ENCODE results near the gene GPANK1. TPM values are rescaled to one million over a fixed set of nuclear protein-coding genes. Genes with fewer than 3 reads are reported as not detected.
A peak's percentile ranks its signal among the peaks of the same experiment; 100 is the strongest.

The GPANK1 gene
- total RNA-seq, 6 experiments from 2014 or later, result 6.4 to 10.0 (median 8.0) TPM

DNA sequence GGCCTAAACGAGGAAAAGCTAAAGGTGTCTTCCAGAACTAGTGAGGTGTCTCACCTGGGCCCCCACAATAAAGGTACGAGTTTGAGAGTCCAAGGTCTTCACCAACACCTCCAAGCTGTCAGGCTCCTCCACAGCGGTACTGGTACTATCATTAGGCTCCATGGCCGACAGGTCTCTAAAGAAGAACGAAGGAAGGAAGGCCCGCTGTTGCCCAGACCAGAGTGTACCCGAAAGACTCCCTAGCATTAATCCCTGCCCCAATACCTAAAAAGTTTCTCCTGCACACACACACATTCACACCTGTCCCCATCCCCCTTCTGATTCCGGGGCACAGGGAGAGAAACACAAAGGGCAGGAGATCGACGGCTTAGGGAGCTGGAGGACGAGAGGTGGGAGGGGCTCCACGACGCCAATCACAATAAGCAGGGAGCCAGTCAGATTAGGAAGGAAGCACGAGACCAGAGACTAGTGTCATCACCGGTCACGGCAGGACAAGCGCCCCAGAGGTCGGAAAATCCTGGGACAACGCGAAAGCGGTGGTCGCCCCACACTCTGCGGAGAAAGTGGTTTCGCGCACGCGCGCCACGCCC, 13.1 kb downstream of the GPANK1 start:
- peaks cover 0 to 43% (median 16%) of the 10 kb centered on the region in 4 donors for H3K4me1 ChIP-seq
- ATAC-seq (peak; percentile 66 to 80 (median 74)), DNase-seq (peak; percentile 78 to 90 (median 85))
- TF ChIP-seq POLR2A (IDR thresholded peaks at IDR 0.05), result no peak
- TF ChIP-seq, protein P1, sequence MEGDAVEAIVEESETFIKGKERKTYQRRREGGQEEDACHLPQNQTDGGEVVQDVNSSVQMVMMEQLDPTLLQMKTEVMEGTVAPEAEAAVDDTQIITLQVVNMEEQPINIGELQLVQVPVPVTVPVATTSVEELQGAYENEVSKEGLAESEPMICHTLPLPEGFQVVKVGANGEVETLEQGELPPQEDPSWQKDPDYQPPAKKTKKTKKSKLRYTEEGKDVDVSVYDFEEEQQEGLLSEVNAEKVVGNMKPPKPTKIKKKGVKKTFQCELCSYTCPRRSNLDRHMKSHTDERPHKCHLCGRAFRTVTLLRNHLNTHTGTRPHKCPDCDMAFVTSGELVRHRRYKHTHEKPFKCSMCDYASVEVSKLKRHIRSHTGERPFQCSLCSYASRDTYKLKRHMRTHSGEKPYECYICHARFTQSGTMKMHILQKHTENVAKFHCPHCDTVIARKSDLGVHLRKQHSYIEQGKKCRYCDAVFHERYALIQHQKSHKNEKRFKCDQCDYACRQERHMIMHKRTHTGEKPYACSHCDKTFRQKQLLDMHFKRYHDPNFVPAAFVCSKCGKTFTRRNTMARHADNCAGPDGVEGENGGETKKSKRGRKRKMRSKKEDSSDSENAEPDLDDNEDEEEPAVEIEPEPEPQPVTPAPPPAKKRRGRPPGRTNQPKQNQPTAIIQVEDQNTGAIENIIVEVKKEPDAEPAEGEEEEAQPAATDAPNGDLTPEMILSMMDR (IDR thresholded peaks at IDR 0.05), result no peak
- H3K9me3 ChIP-seq, result no peaks in the 10 kb centered on the region
- intact Hi-C loops (cut with DNase I), result no loop called here
- peaks cover 0 to 34% (median 21%) of the 10 kb centered on the region in 4 donors for H3K36me3 ChIP-seq
- WGBS (ENCODE audit: insufficient coverage, low coverage, low lambda C conversion rate, missing lambda C conversion rate), result 2% methylated on average over 14 of the region's 29 CpGs
- no peaks in the 10 kb centered on the region for H3K27me3 ChIP-seq
- H3K4me3 ChIP-seq, result peak overlapping the region; percentile 71 to 81 (median 71)
- H3K27ac ChIP-seq, result peak overlapping the region; percentile 97 to 99 (median 99)

DNA sequence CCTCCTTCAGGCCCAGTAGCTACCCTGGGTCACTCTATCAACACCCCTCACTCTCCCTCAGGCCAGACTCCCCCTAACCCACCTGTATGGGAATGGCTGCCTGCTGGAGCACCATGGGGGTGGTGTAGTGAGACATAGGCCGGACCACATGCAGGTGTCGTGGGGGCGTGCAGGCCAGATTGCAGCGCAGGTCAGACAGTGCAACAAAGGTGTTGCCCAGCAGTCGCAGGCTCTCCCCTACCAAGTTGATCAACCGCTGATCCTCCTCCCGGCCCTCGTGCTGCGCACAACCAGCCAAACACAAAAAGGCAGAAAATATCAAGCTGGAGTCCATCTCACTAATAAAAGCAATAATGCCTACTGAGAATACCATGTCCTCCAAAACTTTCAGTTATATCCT, 19.5 kb downstream of the GPANK1 start:
- H3K27me3 ChIP-seq, result no peaks in the 10 kb centered on the region
- DNase-seq (no peak), ATAC-seq (no peak)
- no peak for TF ChIP-seq POLR2A (IDR thresholded peaks at IDR 0.05)
- TF ChIP-seq, protein P1 (IDR thresholded peaks at IDR 0.05), result no peak
- H3K36me3 ChIP-seq, result peaks cover 4 to 93% (median 48%) of the 10 kb centered on the region in 4 donors
- H3K4me3 ChIP-seq, result no peak overlapping the region
- H3K4me1 ChIP-seq, result peaks cover 0 to 18% (median 0%) of the 10 kb centered on the region in 4 donors
- WGBS (ENCODE audit: insufficient coverage, low coverage, low lambda C conversion rate, missing lambda C conversion rate), result 95% methylated on average over 6 of the region's 9 CpGs
- no peak overlapping the region for H3K27ac ChIP-seq
- intact Hi-C loops (cut with DNase I), result no loop called here
- no peaks in the 10 kb centered on the region for H3K9me3 ChIP-seq

DNA sequence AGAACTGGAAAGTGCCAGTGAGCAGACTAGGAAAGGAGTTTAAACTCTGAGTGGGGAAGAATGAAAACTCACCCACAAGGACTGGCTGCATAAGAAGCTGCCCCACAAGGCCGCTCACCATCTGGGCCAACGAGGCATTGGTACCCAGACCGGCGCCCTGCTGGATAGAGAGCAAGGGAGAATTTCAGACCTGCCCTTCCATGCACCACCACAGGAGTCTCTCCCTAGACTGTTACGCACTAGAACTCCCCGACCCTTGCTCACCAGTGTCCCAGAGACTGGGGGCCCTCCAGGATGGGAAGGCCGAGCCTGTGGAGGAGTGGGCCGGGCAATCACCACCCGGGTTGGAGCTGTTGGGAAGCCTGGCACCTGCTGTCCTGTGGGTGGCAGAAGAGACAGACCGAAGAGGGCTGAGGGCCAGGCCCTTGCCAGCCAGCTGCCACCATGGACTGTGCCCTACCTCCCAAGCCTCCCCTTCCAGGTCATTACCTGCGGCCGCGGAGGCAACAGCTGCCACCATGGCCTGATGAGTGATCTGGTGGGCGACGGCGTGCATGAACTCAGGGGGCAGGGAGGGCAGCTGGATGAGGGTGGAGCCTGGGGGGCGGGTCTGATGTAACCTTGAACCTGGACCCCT, 20.9 kb downstream of the GPANK1 start:
- Histone ChIP-seq H3K27ac (peak overlapping the region in 1 of 3 donors; percentile 43), H3K36me3 (peaks cover 4 to 96% (median 53%) of the 10 kb centered on the region in 4 donors), H3K27me3 (no peaks in the 10 kb centered on the region), H3K9me3 (no peaks in the 10 kb centered on the region), H3K4me1 (peaks cover 0 to 18% (median 0%) of the 10 kb centered on the region in 4 donors), H3K4me3 (no peak overlapping the region)
- ATAC-seq, result peak; percentile 79 to 93 (median 87)
- peak; percentile 55 to 80 (median 78) for DNase-seq
- intact Hi-C loops (cut with DNase I), result no loop called here
- TF ChIP-seq POLR2A (IDR thresholded peaks at IDR 0.05), result no peak
- TF ChIP-seq, protein P1 (IDR thresholded peaks at IDR 0.05), result peak in 3 of 4 donors; percentile 4 to 47 (median 30)
- WGBS (ENCODE audit: insufficient coverage, low coverage, low lambda C conversion rate, missing lambda C conversion rate), result 64% methylated on average over 6 of the region's 17 CpGs

DNA sequence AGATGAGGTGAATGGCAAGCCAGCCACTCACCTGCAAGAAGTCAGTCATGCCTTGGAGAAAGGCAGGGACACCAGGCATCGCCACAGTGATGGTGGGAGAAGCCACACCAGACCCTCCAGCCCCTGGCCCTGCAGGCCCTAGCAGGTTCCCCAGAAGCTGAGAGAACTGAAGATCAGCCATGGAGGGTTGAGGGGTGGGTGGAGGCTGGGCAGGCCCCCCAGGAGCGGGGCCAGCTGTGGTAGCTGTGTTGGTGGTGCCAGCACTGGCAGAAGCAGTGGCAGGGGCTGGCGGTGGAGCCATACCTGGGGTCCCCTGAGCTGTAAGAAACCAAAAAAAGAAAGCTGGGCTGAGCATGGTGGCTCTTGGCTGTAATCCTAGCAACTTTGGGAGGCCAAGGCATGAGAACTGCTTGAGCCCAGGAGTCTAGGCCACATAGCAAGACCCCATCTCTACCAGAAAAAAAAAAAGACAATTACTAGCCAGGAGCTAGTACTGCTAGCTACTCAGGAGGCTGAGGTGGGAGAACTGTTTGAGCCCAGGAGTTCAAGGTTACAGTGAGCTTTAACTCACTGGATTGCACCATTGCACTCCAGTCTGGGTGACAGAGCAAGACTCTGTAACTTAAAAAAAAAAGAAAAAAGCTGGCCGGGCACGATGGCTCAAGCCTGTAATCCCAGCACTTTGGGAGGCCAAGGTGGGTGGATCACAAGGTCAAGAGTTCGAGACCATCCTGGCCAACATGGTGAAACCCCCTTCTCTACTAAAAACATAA, 21.8 kb downstream of the GPANK1 start:
- Histone ChIP-seq H3K27me3 (no peaks in the 10 kb centered on the region), H3K27ac (peak overlapping the region in 1 of 3 donors; percentile 22), H3K4me1 (peaks cover 0 to 18% (median 0%) of the 10 kb centered on the region in 4 donors), H3K9me3 (no peaks in the 10 kb centered on the region), H3K4me3 (no peak overlapping the region), H3K36me3 (peaks cover 4 to 96% (median 52%) of the 10 kb centered on the region in 4 donors)
- WGBS (ENCODE audit: insufficient coverage, low coverage, low lambda C conversion rate, missing lambda C conversion rate), result 55% methylated on average over 5 of the region's 6 CpGs
- ATAC-seq (peak in 2 of 4 donors; percentile 12 to 47), DNase-seq (peak in 1 of 3 donors; percentile 16)
- TF ChIP-seq POLR2A (IDR thresholded peaks at IDR 0.05), result no peak
- TF ChIP-seq, protein P1 (IDR thresholded peaks at IDR 0.05), result no peak
- intact Hi-C loops (cut with DNase I), result no loop called here
